GM23248 (cell line): ENCODE measurements around the gene PCA3.

Experiments
- EZH2 ChIP-seq: fragments of 200-600 bp; sonication (generic); IDR thresholded peaks from 2 replicates; pipeline ENCODE4 v1.6.1; 2018; ENCODE audit warnings: antibody characterized with exemption, mild to moderate bottlenecking; ENCODE audit not compliant: insufficient read depth, poor library complexity, severe bottlenecking
- EZH2phosphoT487 ChIP-seq: fragments of 200-600 bp; sonication (generic); IDR thresholded peaks from 2 replicates; pipeline ENCODE4 v1.6.1; 2018; ENCODE audit warnings: antibody characterized with exemption, moderate library complexity, mild to moderate bottlenecking, low read depth; ENCODE audit not compliant: insufficient read depth

- TF ChIP-seq EZH2 (no peak), EZH2phosphoT487 (no peak)
Measured at GRCh38 chr9:76784881-76785280, 20.6 kb downstream of the PCA3 start.
